Left kidney (tissue), 8 donors: ENCODE results near the gene CHRNA5. TPM values are rescaled to one million over a fixed set of nuclear protein-coding genes. Genes with fewer than 3 reads are reported as not detected.
A peak's percentile ranks its signal among the peaks of the same experiment; 100 is the strongest.
"Not testable (repeated sequence)": the region's sequence is repeated elsewhere in the genome, so short reads cannot be mapped to it uniquely, and the experiment has no call there.

Source experiments
- DNase-seq: peaks from one replicate; pipeline ENCODE4 v3.0.0-alpha.2; 2013
- long read RNA-seq, 8 donors: transcript quantifications; one replicate each; lab custom pipeline, GENCODE V29; 2026
- polyA plus RNA-seq: library from polyadenylated mRNA; unstranded; fragments of 120-200 nt; gene quantifications from one replicate; pipeline ENCODE4 v1.2.1, GENCODE V29; 2013; ENCODE audit not compliant: insufficient read length

CHRNA5 gene
- polyA plus RNA-seq: 7.1 TPM
- long read RNA-seq, donor 1: 0 reads
- long read RNA-seq, donor 2: 0 reads
- long read RNA-seq, donor 3: 0 reads
- long read RNA-seq, donor 4: 0 reads
- long read RNA-seq, donor 5: 0 reads
- long read RNA-seq, donor 6: 0 reads
- long read RNA-seq, donor 7, partial matches to known transcripts: 0 of 4 reads
- long read RNA-seq, donor 7, other reads (novel, unspliced or antisense): 0 of 4 reads
- long read RNA-seq, donor 8: 0 reads

DNA sequence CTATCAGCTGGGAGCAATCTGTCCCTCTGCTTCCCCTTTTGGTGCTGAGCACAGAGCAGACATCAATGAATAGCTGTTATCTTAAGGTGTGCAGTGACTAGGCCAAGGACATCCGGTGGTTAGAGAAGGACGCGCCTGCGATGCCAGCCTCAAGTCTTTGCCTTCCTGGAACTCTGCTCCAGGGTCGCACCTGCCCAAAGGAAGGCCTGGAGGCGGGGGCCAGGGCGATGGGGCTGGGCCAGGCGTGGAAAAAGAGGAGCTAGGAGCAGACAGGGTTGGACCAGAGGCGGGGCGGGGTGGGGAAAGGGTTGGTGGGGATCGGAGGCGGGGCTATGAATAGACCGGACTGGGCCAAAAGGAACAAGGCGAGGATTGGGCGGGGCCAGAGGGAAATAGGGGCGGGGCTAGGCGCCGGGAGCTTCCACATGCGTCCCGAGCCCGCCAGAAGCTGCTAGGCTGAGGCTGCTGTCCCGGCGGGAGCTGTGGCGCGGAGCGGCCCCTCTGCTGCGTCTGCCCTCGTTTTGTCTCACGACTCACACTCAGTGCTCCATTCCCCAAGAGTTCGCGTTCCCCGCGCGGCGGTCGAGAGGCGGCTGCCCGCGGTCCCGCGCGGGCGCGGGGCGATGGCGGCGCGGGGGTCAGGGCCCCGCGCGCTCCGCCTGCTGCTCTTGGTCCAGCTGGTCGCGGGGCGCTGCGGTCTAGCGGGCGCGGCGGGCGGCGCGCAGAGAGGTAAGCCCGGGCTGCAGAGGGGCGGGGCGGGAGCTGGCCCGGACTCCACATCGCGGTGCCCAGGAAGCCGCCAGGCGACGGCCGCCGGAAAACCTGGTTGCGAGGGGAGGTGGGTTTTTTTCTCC lies at the start of gene CHRNA5:
CHRNA5 (plus strand) TSS at position 424 of the 854 bp plus-strand sequence; CDS start at position 624, 200 bp downstream.
- DNase-seq: peak; percentile 85

DNA sequence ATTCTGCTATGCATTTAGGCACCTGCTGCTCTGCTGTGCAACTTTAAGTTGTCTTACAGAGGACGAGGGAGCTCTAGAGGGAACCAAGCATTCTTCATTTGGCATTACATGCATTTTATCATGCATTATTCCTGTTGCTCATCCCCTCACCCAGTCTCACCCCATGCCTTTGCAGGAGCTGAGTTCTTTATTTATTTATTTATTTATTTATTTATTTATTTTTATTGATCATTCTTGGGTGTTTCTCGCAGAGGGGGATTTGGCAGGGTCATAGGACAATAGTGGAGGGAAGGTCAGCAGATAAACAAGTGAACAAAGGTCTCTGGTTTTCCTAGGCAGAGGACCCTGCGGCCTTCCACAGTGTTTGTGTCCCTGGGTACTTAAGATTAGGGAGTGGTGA lies 45.3 kb upstream of the CHRNA5 start:
- DNase-seq: not testable (repeated sequence)

GRCh38 chr15:78524230-78524629 lies 41.1 kb upstream of the CHRNA5 start:
- no peak for DNase-seq

- DNase-seq: no peak
Observed at GRCh38 chr15:78527325-78527724, 38.0 kb upstream of the CHRNA5 start.

DNA sequence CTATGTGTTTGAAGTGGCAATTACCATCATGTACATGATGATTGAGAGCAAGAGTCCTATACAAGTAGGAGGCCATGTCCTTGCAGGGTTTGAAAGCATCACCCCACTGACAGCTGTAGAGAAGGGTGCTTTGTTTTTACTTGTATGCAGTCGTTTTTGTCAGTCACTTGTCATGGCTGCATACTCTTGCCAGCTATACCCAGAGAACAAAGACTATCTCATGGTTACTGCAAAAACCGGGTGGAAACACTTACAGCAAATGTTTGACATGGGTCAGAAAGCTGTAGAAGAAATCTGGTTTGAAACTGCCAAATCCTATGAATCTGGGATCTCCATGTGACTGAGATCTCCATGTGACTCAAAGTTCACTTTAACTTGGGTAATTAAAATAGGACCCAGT lies 32.0 kb upstream of the CHRNA5 start:
- DNase-seq: no peak

GRCh38 chr15:78536134-78536533 lies 29.2 kb upstream of the CHRNA5 start:
- DNase-seq: no peak

- DNase-seq: no peak
Observed at GRCh38 chr15:78537266-78537905, 27.9 kb upstream of the CHRNA5 start.

DNA sequence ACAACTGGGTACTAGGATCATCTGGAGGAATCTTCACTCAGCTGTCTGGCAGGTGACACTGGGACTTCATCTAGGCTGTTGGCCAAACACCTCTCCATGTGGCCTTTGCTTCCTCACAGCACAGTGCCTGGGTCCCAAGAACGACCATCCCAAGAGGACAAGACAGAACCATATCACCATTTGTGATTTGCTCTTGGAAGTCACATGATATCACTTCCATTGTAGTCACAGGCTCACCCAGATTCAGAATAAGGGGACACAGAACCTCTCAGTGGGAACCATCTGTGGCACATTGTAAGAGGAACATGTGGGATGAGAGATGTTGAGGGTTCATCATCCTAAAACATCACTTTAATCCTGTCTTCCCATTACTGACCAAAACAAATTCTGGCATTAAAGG lies 27.0 kb upstream of the CHRNA5 start:
- no peak for DNase-seq

GRCh38 chr15:78539464-78540140 lies 25.7 kb upstream of the CHRNA5 start:
- not testable (repeated sequence) for DNase-seq

GRCh38 chr15:78540141-78540870 lies 25.0 kb upstream of the CHRNA5 start, which contains the start of gene PSMA4:
PSMA4 (plus strand) TSS chr15:78540444; CDS start chr15:78541928, 1,484 bp downstream.
- peak; percentile 91 for DNase-seq

DNA sequence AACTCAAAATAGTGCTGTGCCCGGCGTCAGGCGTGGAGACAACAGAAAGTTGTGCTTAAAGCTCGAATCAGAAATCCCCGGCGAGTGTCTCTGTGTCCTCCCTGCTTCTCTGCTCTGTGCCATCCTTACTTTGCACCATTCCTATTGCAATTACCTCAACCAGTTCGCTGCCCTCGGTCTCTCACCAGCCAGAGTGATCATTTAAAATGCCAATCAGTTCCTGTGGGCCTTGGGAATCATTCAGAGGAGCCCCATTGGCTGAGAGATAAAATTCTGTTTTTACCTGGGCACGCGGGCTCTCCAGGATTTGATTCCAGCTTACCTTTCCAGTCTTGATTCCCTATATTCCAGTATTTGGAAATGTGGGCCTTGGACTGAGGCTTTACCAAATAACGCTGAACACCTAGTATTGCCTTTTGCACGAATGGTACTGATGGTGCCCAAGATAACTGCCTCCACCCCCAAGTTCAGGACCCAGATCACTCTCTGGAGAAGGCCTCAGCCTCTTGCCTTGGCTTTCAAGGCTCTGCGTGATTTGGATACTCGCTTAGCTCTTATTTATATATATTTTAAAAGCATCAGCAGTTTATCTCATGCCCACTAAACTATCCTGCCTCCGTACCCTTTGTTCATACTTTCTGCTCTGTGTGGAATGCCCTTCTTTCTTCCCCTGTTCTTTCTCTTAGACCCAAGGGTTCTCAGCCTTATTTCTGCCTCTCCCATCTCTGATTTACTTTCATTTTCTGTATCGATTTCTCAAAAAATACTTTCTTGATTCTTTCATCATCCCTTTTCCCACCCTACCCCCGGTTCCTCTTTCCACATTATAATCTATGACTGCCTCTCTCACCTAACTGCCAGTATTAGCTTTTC lies 24.2 kb upstream of the CHRNA5 start:
- DNase-seq: no peak

DNA sequence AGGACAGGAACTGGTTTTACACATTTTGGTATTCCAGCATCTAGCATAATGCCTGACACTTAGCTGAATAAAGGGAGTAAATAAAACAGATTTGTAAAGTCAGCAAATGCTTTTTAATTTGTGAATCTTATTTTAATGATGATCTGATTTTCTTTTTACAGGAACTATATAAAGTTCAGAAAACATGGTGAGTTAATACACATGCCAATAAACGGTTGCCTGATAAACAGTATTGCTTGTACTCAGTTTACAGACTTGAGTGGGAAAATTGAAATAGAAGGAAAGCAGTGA lies 23.6 kb upstream of the CHRNA5 start:
- no peak for DNase-seq

DNA sequence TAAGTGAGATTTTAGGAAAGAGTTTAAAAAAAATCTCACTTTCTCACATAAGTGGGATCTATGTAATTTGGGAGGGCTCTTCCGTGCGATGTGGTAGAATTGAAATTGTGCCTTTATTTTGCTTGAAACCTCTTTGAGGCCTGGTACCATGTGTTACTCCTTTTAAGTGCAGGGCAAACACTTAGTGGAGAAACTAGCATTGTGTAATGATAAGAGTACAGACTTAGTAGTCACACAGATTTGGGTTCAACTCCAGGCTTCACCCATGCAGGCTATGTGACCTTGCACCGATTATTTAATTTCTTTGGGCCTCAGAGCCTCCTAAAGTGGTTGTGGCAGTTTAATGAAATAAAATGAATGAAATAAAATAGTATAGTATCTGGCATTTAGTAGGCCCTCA lies 22.7 kb upstream of the CHRNA5 start:
- no peak for DNase-seq

GRCh38 chr15:78550194-78550593 lies 15.1 kb upstream of the CHRNA5 start:
- no peak for DNase-seq

- DNase-seq: no peak
Observed at GRCh38 chr15:78550815-78551214, 14.5 kb upstream of the CHRNA5 start.

GRCh38 chr15:78551902-78552301 lies 13.4 kb upstream of the CHRNA5 start:
- DNase-seq: no peak

- no peak for DNase-seq
Observed at GRCh38 chr15:78552597-78552996, 12.7 kb upstream of the CHRNA5 start.

- DNase-seq: not testable (repeated sequence)
Observed at GRCh38 chr15:78560201-78560600, 5.1 kb upstream of the CHRNA5 start.

- DNase-seq: no peak
Observed at GRCh38 chr15:78561490-78561889, 3.8 kb upstream of the CHRNA5 start.

GRCh38 chr15:78563092-78563491 lies 2.2 kb upstream of the CHRNA5 start:
- no peak for DNase-seq

DNA sequence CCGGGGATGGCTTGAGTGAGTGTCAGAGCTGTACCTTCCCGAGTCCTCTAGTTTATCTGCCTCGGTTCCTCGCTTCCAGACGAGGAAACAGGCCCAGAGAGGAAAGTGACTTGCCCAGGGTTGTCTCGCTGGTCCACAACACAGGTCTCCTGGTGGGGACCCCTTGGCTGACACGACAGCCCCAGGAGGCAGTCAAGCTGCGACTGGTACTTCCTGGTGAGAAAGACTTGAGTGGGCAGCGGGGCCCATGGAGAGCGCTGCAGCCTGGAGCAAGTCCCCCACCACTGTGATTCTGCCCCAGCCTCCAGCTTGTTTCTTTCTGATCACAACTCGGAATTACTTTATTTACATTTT lies 600 bp upstream of the CHRNA5 start:
- no peak for DNase-seq
